ENCODE measurements around the gene PRCD. TPM values are rescaled to one million over a fixed set of nuclear protein-coding genes. Genes with fewer than 3 reads are reported as not detected.

The PRCD gene
- total and polyA plus RNA-seq, 2 donors (not counting 1 experiment from before 2014, with no cell fraction given) = 18.0 to 30.6 TPM

- ChIA-PET POLR2A (no interaction called here), CTCF (interaction anchor here (0.6 to 1.2 kb wide), 3 partner anchors 19 to 55 kb away, joined by 3 to 5 read pairs (median 4); no protein-coding TSS in a partner anchor)
- H3K27me3 ChIP-seq (replicated peaks in 1 of 4; ENCODE audit: control extremely low read depth in 1 of 4, control insufficient read depth in 3 of 4, insufficient read depth in 4 of 4, low read length in 3 of 4) = no peaks in the 10 kb centered on the region
- no peaks in the 10 kb centered on the region for H3K36me3 ChIP-seq (replicated peaks in 1 of 2; ENCODE audit: control extremely low read depth in 1 of 2, control insufficient read depth in 1 of 2, extremely low read depth in 1 of 2, insufficient read depth in 2 of 2, low read length in 1 of 2)
- H3K27ac ChIP-seq (ENCODE audit: low read length in 2 of 2) = no peak overlapping the region
- no peak overlapping the region for H3K4me2 ChIP-seq (replicated peaks; ENCODE audit: low read depth, low read length, poor library complexity, severe bottlenecking)
- no peak overlapping the region for H3K4me3 ChIP-seq (ENCODE audit: control extremely low read depth in 1 of 5, extremely low read depth in 1 of 5, insufficient read depth in 1 of 5, low read depth in 2 of 5, low read length in 4 of 5)
- H2AFZ ChIP-seq (ENCODE audit: insufficient read depth, low read depth, low read length, poor library complexity, severe bottlenecking) = no peak overlapping the region
- H4K20me1 ChIP-seq (ENCODE audit: control insufficient read depth, insufficient read depth, low read length, poor library complexity, severe bottlenecking) = no peaks in the 10 kb centered on the region
- Mint-ChIP-seq H3K4me3 (no peak overlapping the region), H3K27me3 (peaks cover 4% of the 10 kb centered on the region), H3K27ac (no peak overlapping the region), H3K4me1 (no peaks in the 10 kb centered on the region), H3K9me3 (ENCODE audit: insufficient read depth) (no peaks in the 10 kb centered on the region)
- no peak overlapping the region for H3K9ac ChIP-seq (ENCODE audit: low read length)
- no peaks in the 10 kb centered on the region for H3K9me3 ChIP-seq (ENCODE audit: control extremely low read depth in 1 of 3, control insufficient read depth in 2 of 3, insufficient read depth in 1 of 3, low read length in 2 of 3)
- no peak for ATAC-seq (ENCODE audit: low read depth)
- TF ChIP-seq CTCF (IDR thresholded peaks at IDR 0.05) (no peak), EZH2 (IDR thresholded peaks at IDR 0.05; ENCODE audit: borderline replicate concordance, insufficient read depth, low read depth, low read length, poor library complexity, severe bottlenecking) (no peak)
- intact Hi-C loops (cut with micrococcal nuclease) = no loop called here
- DNase-seq = no peak
- H3K4me1 ChIP-seq (ENCODE audit: control insufficient read depth in 2 of 2, insufficient read depth in 2 of 2, low read length in 2 of 2) = no peaks in the 10 kb centered on the region
- H3K79me2 ChIP-seq (ENCODE audit: control insufficient read depth, insufficient read depth, low read length) = no peaks in the 10 kb centered on the region
- WGBS (ENCODE audit: insufficient coverage) = 97% methylated on average over 4 of the region's 7 CpGs
Measured at GRCh38 chr17:76577876-76578275, 38.0 kb downstream of the PRCD start.

DNA sequence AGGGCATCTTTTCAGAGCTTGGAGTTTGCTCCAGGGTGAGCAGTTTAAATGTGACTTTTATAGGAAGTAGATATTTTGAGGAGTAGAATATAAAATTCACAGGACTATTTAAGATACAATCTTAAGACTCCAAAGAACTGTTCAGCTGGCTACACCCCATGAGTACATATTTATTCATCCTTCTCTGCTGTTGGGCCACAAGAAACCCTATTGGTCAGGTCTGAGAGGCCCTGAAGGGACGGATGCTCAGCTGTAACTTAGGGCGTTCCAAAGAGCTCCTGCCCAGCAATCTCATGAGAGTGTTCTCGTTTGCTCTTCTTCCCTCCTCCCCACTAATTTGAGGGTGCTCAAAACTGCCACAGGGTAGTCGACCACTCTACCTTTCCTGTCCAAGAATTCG is 38.5 kb downstream of the PRCD start:
- H3K9ac ChIP-seq (ENCODE audit: low read length) = no peak overlapping the region
- TF ChIP-seq EZH2 (IDR thresholded peaks at IDR 0.05; ENCODE audit: borderline replicate concordance, insufficient read depth, low read depth, low read length, poor library complexity, severe bottlenecking) (no peak), CTCF (IDR thresholded peaks at IDR 0.05) (no peak)
- no peak for DNase-seq
- 100% methylated on average over 3 of the region's 5 CpGs for WGBS (ENCODE audit: insufficient coverage)
- no peaks in the 10 kb centered on the region for H3K4me1 ChIP-seq (ENCODE audit: control insufficient read depth in 2 of 2, insufficient read depth in 2 of 2, low read length in 2 of 2)
- no peak overlapping the region for H3K4me3 ChIP-seq (ENCODE audit: control extremely low read depth in 1 of 5, extremely low read depth in 1 of 5, insufficient read depth in 1 of 5, low read depth in 2 of 5, low read length in 4 of 5)
- peaks cover 6% of the 10 kb centered on the region for H3K27me3 Mint-ChIP-seq
- H3K27me3 ChIP-seq (replicated peaks in 1 of 4; ENCODE audit: control extremely low read depth in 1 of 4, control insufficient read depth in 3 of 4, insufficient read depth in 4 of 4, low read length in 3 of 4) = no peaks in the 10 kb centered on the region
- no peak overlapping the region for H3K4me3 Mint-ChIP-seq
- H4K20me1 ChIP-seq (ENCODE audit: control insufficient read depth, insufficient read depth, low read length, poor library complexity, severe bottlenecking) = no peaks in the 10 kb centered on the region
- H3K36me3 ChIP-seq (replicated peaks in 1 of 2; ENCODE audit: control extremely low read depth in 1 of 2, control insufficient read depth in 1 of 2, extremely low read depth in 1 of 2, insufficient read depth in 2 of 2, low read length in 1 of 2) = no peaks in the 10 kb centered on the region
- no peak for ATAC-seq (ENCODE audit: low read depth)
- no peaks in the 10 kb centered on the region for H3K4me1 Mint-ChIP-seq
- no peaks in the 10 kb centered on the region for H3K9me3 Mint-ChIP-seq (ENCODE audit: insufficient read depth)
- ChIA-PET CTCF (interaction anchor here (0.6 to 1.2 kb wide), 3 partner anchors 20 to 55 kb away, joined by 3 to 5 read pairs (median 4); no protein-coding TSS in a partner anchor), POLR2A (no interaction called here)
- H3K4me2 ChIP-seq (replicated peaks; ENCODE audit: low read depth, low read length, poor library complexity, severe bottlenecking) = no peak overlapping the region
- no peak overlapping the region for H3K27ac ChIP-seq (ENCODE audit: low read length in 2 of 2)
- no peaks in the 10 kb centered on the region for H3K79me2 ChIP-seq (ENCODE audit: control insufficient read depth, insufficient read depth, low read length)
- no peaks in the 10 kb centered on the region for H3K9me3 ChIP-seq (ENCODE audit: control extremely low read depth in 1 of 3, control insufficient read depth in 2 of 3, insufficient read depth in 1 of 3, low read length in 2 of 3)
- H2AFZ ChIP-seq (ENCODE audit: insufficient read depth, low read depth, low read length, poor library complexity, severe bottlenecking) = no peak overlapping the region
- no peak overlapping the region for H3K27ac Mint-ChIP-seq
- intact Hi-C loops (cut with micrococcal nuclease) = no loop called here
